HT1080 (cell line): Measurements from ENCODE around the gene TMEM54. TPM values are rescaled to one million over a fixed set of nuclear protein-coding genes. Genes with fewer than 3 reads are reported as not detected.
"Not testable (repeated sequence)": the region's sequence is repeated elsewhere in the genome, so short reads cannot be mapped to it uniquely, and the experiment has no call there.

Experiments
- DNase-seq: peaks from one replicate; pipeline ENCODE4 v3.0.0-alpha.2; 2015; ENCODE audit warnings: low read depth
- total RNA-seq: library from RNA; depleted of rRNA; stranded (reverse); fragments of >200 nt; shearing (Covaris generic); gene quantifications from 2 replicates; pipeline ENCODE4 v1.2.3, GENCODE V29; 2014

Gene TMEM54
- total RNA-seq, 1 experiment from 2014 or later, result 47.4 TPM

- peak; percentile 84 for DNase-seq
Observed at GRCh38 chr1:32919811-32920733, 18.9 kb upstream of the TMEM54 start.

- no peak for DNase-seq
Observed at GRCh38 chr1:32918179-32918578, 17.0 kb upstream of the TMEM54 start.

- DNase-seq, result no peak
Observed at GRCh38 chr1:32917521-32917920, 16.3 kb upstream of the TMEM54 start.

GRCh38 chr1:32915766-32916706, 14.8 kb upstream of the TMEM54 start:
- no peak for DNase-seq

GRCh38 chr1:32910319-32910718, 9.1 kb upstream of the TMEM54 start:
- no peak for DNase-seq

GRCh38 chr1:32907435-32907834, 6.2 kb upstream of the TMEM54 start:
- DNase-seq, result peak; percentile 47

- DNase-seq, result no peak
Observed at GRCh38 chr1:32906654-32907053, 5.5 kb upstream of the TMEM54 start.

GRCh38 chr1:32905588-32905987, 4.4 kb upstream of the TMEM54 start:
- not testable (repeated sequence) for DNase-seq

- no peak for DNase-seq
Observed at GRCh38 chr1:32904797-32905196, 3.6 kb upstream of the TMEM54 start.

- no peak for DNase-seq
Observed at GRCh38 chr1:32903991-32904785, 3.0 kb upstream of the TMEM54 start.

- no peak for DNase-seq
Observed at GRCh38 chr1:32902535-32902920, 1.3 kb upstream of the TMEM54 start.

- DNase-seq, result no peak
Observed at GRCh38 chr1:32901823-32902534, 790 bp upstream of the TMEM54 start.

- DNase-seq, result no peak
Observed at GRCh38 chr1:32900371-32900955, 726 bp downstream of the TMEM54 start.

GRCh38 chr1:32899586-32900296, 1.4 kb downstream of the TMEM54 start:
- DNase-seq, result no peak

- DNase-seq, result no peak
Observed at GRCh38 chr1:32898958-32899357, 2.2 kb downstream of the TMEM54 start.

- DNase-seq, result no peak
Observed at GRCh38 chr1:32898056-32898455, 3.1 kb downstream of the TMEM54 start.

GRCh38 chr1:32897082-32898049, 3.8 kb downstream of the TMEM54 start:
- DNase-seq, result no peak

GRCh38 chr1:32896451-32896850, 4.7 kb downstream of the TMEM54 start:
- no peak for DNase-seq
